ENCODE measurements around the gene ALG8. TPM values are rescaled to one million over a fixed set of nuclear protein-coding genes. Genes with fewer than 3 reads are reported as not detected.

The ALG8 gene
- total and polyA plus RNA-seq, 2 of the 8 experiments (the other 6 are each of a cell fraction or from before 2014, with no cell fraction given): 66.7 to 84.3 TPM

DNA sequence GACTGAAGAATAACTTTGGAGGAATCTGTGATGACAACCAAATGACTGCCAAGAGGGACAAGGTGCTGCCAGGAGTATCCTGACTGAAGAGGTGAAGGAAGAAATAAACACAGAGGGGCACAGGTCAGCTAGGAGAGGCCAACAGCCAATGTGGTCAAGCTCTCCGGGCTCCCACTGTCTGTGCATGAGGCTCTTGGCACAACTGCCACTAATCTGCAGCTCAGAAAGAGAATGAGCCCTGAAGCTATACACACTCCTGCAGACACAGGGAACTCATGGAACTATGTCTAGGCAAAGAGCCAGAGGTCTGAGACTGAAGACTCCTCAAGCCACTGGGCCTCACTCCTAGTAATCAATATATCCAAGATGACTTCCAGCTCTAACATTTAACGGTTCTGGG is 68.8 kb downstream of the ALG8 start (continued):
- no peak for TF ChIP-seq GTF2F1 (IDR thresholded peaks at IDR 0.05; ENCODE audit: borderline replicate concordance, low read depth, low read length)
- TF ChIP-seq FOSL1 (IDR thresholded peaks at IDR 0.05; ENCODE audit: insufficient read depth, low read depth, low read length): no peak
- no peak for TF ChIP-seq KDM5A (IDR thresholded peaks at IDR 0.05; ENCODE audit: low read length)
- TF ChIP-seq JUN (IDR thresholded peaks at IDR 0.05; ENCODE audit: low read depth, low read length): no peak
